Heart right ventricle (tissue), 16 donors: Measurements from ENCODE around the gene FSD1. TPM values are rescaled to one million over a fixed set of nuclear protein-coding genes. Genes with fewer than 3 reads are reported as not detected.
A peak's percentile ranks its signal among the peaks of the same experiment; 100 is the strongest.

Experiments used
- ATAC-seq, 8 donors: fragments of 200-7000 bp; cut with Tn5 transposase; one replicate each; pipeline ENCODE4 v1.9.1; 2020; ENCODE audit warnings: mild to moderate bottlenecking in 8 of 8, moderate library complexity in 8 of 8, moderate number of reproducible peaks in 1 of 8
- DNase-seq, 2 donors: peaks; one replicate each; pipeline ENCODE4 v3.0.0-alpha.2; 2020
- H3K27ac ChIP-seq, 10 donors: fragments of 200-600 bp; sonication (generic) in 2 of 10; one replicate each; pipeline versions ENCODE4 v1.5.0 to v1.8.0; 2020 to 2022; ENCODE audit warnings: mild to moderate bottlenecking in 3 of 10
- H3K27me3 ChIP-seq, 7 donors: fragments of 200-600 bp; one replicate each; pipeline ENCODE4 v1.8.0; 2021 to 2022; ENCODE audit warnings: mild to moderate bottlenecking in 2 of 7
- H3K36me3 ChIP-seq, 9 donors: fragments of 200-600 bp; sonication (generic) in 1 of 9; one replicate each; pipeline versions ENCODE4 v1.5.0 to v1.8.0; 2020 to 2022; ENCODE audit warnings: mild to moderate bottlenecking in 2 of 9
- H3K4me1 ChIP-seq, 9 donors: fragments of 200-600 bp; sonication (generic) in 1 of 9; one replicate each; pipeline versions ENCODE4 v1.5.0 to v1.8.0; 2020 to 2022; ENCODE audit warnings: mild to moderate bottlenecking in 4 of 9
- H3K4me3 ChIP-seq, 10 donors: fragments of 200-600 bp; sonication (generic) in 2 of 10; one replicate each; pipeline versions ENCODE4 v1.5.0 to v1.8.0; 2020 to 2022; ENCODE audit warnings: mild to moderate bottlenecking in 7 of 10, moderate library complexity in 2 of 10
- H3K9me3 ChIP-seq, 11 donors: fragments of 200-600 bp in 10 of 11; sonication (generic) in 2 of 11; one replicate each; pipeline versions ENCODE4 v1.5.0 to v1.8.0; 2013 to 2022; ENCODE audit warnings: mild to moderate bottlenecking in 2 of 11, control low read depth in 1 of 11, moderate library complexity in 1 of 11
- CTCF ChIP-seq, 9 donors: fragments of 200-600 bp; sonication (generic) in 2 of 9; IDR thresholded peaks; one replicate each; pipeline versions ENCODE4 v1.5.0 to v1.8.0; 2021 to 2022; ENCODE audit warnings: antibody characterized with exemption in 9 of 9, mild to moderate bottlenecking in 5 of 9, moderate library complexity in 1 of 9
- WGBS, 2 donors: extraction: QIAGEN DNeasy Blood & Tissue Kit; methylation state at CpG; one replicate each; pipeline ENCODE4 v1.1.7; 2013; ENCODE audit warnings: inconsistent platforms in 1 of 2; 5-methylcytosine and 5-hydroxymethylcytosine counted together
- intact Hi-C, 10 donors: fragments of 100-400 bp; cut with DNase I; formaldehyde crosslinking; loops; one replicate each; pipeline versions ENCODE4 v1.11.1 to v1.14.2; 2022
- polyA plus RNA-seq, 2 donors: library from polyadenylated mRNA; stranded (reverse); fragments of 200-250 nt; gene quantifications; one replicate each; pipeline ENCODE4 v1.2.3, GENCODE V29; 2013
- total RNA-seq, 10 donors: library from RNA; stranded (reverse); fragmentation: NEBNext Ultra II Directional in 3 of 10; extraction: Animal tissue kit (Norgen Biotek cat#: 25700) in 3 of 10; gene quantifications; one replicate each; pipeline versions ENCODE4 v1.2.1 to v1.2.4, GENCODE V29; 2021 to 2023
- donor health status: Arrhythmogenic right ventricular cardiomyopathy.
- donor health status: ischemic (EF 13 %, LVEDD 7.1; RV severe dilation, severe dysfunction).
- donor health status: healthy with polysubstance abuse.
- donor health status: DM: no; HTN: yes; CAD: no.
- donor health status: DM: no; HTN: no; CAD: no.
- donor health status: ischemic (EF 25% LVEDD 6.9; RV normal size, moderate dysfunction).
- donor health status: ischemic (EF 25% LVEDD 5.7; RV mildly dilated, moderate dysfunction).
- donor health status: healthy.
- donor health status: DM: yes; HTN: yes; CAD: no.
- donor health status: Ischemic cardiomyopathy.
- donor health status: ischemic (EF 35%, LVEDD 5.7; RV mildly dilated, moderate dysfunction).
- donor health status: nonischemic (EF 11% LVEDD 7.7; RV severe dilation, severe dysfunction).
- donor health status: DM: yes; HTN: yes; CAD: no.
- donor health status: PGD.
- donor health status: ischemic (EF 29% LVEDD 5.4; RV normal size, mild dysfunction).
- donor health status: nonischemic (EF 23%, LVEDD 6.1; RV moderate dilation, normal function).

The FSD1 gene
- total and polyA plus RNA-seq, 12 donors: 0.10 to 0.25 TPM; not detected in 10

GRCh38 chr19:4371247-4372164 is 67.1 kb downstream of the FSD1 start:
- no peak overlapping the region for H3K4me3 ChIP-seq
- intact Hi-C loops: loop anchor here in 2 of 10 donors (1.0 to 2.0 kb wide), 2 partner anchors 25 to 29 kb away; partner anchors contain the start of gene SH3GL1 (in 1 of the 2)
- H3K4me1 ChIP-seq: peaks cover 65 to 98% (median 92%) of the 10 kb centered on the region in 9 donors
- TF ChIP-seq CTCF (IDR thresholded peaks at IDR 0.05): no peak
- DNase-seq (no peak), ATAC-seq (no peak)
- H3K27ac ChIP-seq: peak overlapping the region in 2 of 10 donors; percentile 93 to 96
- WGBS, 2 donors: 85 to 92% methylated on average over 31 of the region's 31 CpGs
- H3K36me3 ChIP-seq: peaks cover 0 to 22% (median 0%) of the 10 kb centered on the region in 9 donors
- no peaks in the 10 kb centered on the region for H3K27me3 ChIP-seq
- no peaks in the 10 kb centered on the region for H3K9me3 ChIP-seq

GRCh38 chr19:4372165-4373012 is 68.0 kb downstream of the FSD1 start:
- 86 to 90% methylated on average over 22 of the region's 22 CpGs for WGBS, 2 donors
- Histone ChIP-seq H3K27ac (peak overlapping the region in 9 of 10 donors; percentile 75 to 96 (median 82)), H3K27me3 (no peaks in the 10 kb centered on the region), H3K9me3 (no peaks in the 10 kb centered on the region), H3K4me1 (peaks cover 70 to 100% (median 98%) of the 10 kb centered on the region in 9 donors), H3K4me3 (no peak overlapping the region), H3K36me3 (peaks cover 0 to 13% (median 0%) of the 10 kb centered on the region in 9 donors)
- ATAC-seq (no peak), DNase-seq (no peak)
- no peak for TF ChIP-seq CTCF (IDR thresholded peaks at IDR 0.05)
- intact Hi-C loops: no loop called here

GRCh38 chr19:4373013-4373367 is 68.6 kb downstream of the FSD1 start:
- H3K27me3 ChIP-seq: no peaks in the 10 kb centered on the region
- no peak overlapping the region for H3K4me3 ChIP-seq
- H3K9me3 ChIP-seq: no peaks in the 10 kb centered on the region
- TF ChIP-seq CTCF (IDR thresholded peaks at IDR 0.05): no peak
- DNase-seq (no peak), ATAC-seq (no peak)
- intact Hi-C loops: no loop called here
- WGBS, 2 donors: 91 to 93% methylated on average over 8 of the region's 8 CpGs
- peaks cover 0 to 9% (median 0%) of the 10 kb centered on the region in 9 donors for H3K36me3 ChIP-seq
- peak overlapping the region in 9 of 10 donors; percentile 75 to 96 (median 82) for H3K27ac ChIP-seq
- peaks cover 68 to 100% (median 98%) of the 10 kb centered on the region in 9 donors for H3K4me1 ChIP-seq

Other genes with a start within 250 kb of the FSD1 start
- 10 to 100 TPM; 20.3 to 40.5 (median 26.3) TPM for gene ZBTB7A, start 237.7 kb upstream of the FSD1 start, total RNA-seq
- gene ZBTB7A, start 237.7 kb upstream of the FSD1 start, polyA plus RNA-seq: 10 to 100 TPM in 1 of 2 donors, 1 to 10 TPM in 1; 9.6 to 13.2 TPM
- 100 to 1,000 TPM in 5 of 10 donors, 10 to 100 TPM in 5; 91.5 to 155 (median 101) TPM for gene MAP2K2, start 180.5 kb upstream of the FSD1 start, total RNA-seq
- 100 to 1,000 TPM; 163 to 288 TPM for gene MAP2K2, start 180.5 kb upstream of the FSD1 start, polyA plus RNA-seq
- not detected for gene CREB3L3, start 151.0 kb upstream of the FSD1 start, total RNA-seq
- gene CREB3L3, start 151.0 kb upstream of the FSD1 start, polyA plus RNA-seq: under 1 TPM in 1 of 2 donors, not detected in 1; 0.01 TPM
- 10 to 100 TPM in 8 of 10 donors, 1 to 10 TPM in 2; 7.9 to 14.6 (median 11.9) TPM for gene SIRT6, start 122.0 kb upstream of the FSD1 start, total RNA-seq
- 10 to 100 TPM; 24.1 to 26.9 TPM for gene SIRT6, start 122.0 kb upstream of the FSD1 start, polyA plus RNA-seq
- 1 to 10 TPM in 1 of 10 donors, under 1 TPM in 9; 0.12 to 1.0 (median 0.29) TPM for gene ANKRD24, start 121.9 kb upstream of the FSD1 start, total RNA-seq
- gene ANKRD24, start 121.9 kb upstream of the FSD1 start, polyA plus RNA-seq: under 1 TPM; 0.14 to 0.66 TPM
- 1 to 10 TPM in 2 of 10 donors, under 1 TPM in 4, not detected in 4; 0.49 to 2.2 (median 0.81) TPM for gene EBI3, start 75.1 kb upstream of the FSD1 start, total RNA-seq
- 1 to 10 TPM in 1 of 2 donors, under 1 TPM in 1; 0.73 to 2.4 TPM for gene EBI3, start 75.1 kb upstream of the FSD1 start, polyA plus RNA-seq
- 10 to 100 TPM in 6 of 10 donors, 1 to 10 TPM in 4; 7.9 to 11.9 (median 10.4) TPM for gene YJU2, start 57.5 kb upstream of the FSD1 start, total RNA-seq
- gene YJU2, start 57.5 kb upstream of the FSD1 start, polyA plus RNA-seq: 10 to 100 TPM; 29.2 to 32.8 TPM
- under 1 TPM in 3 of 10 donors, not detected in 7; 0.17 to 0.37 (median 0.30) TPM for gene SHD, start 25.3 kb upstream of the FSD1 start, total RNA-seq
- under 1 TPM in 1 of 2 donors, not detected in 1; 0.03 TPM for gene SHD, start 25.3 kb upstream of the FSD1 start, polyA plus RNA-seq
- gene TMIGD2, start 2.2 kb upstream of the FSD1 start, total RNA-seq: under 1 TPM in 1 of 10 donors, not detected in 9; 0.35 TPM
- gene TMIGD2, start 2.2 kb upstream of the FSD1 start, polyA plus RNA-seq: under 1 TPM in 1 of 2 donors, not detected in 1; 0.07 TPM
- 1 to 10 TPM in 9 of 10 donors, under 1 TPM in 1; 0.56 to 9.1 (median 2.6) TPM for gene STAP2, start 34.2 kb downstream of the FSD1 start, total RNA-seq
- gene STAP2, start 34.2 kb downstream of the FSD1 start, polyA plus RNA-seq: 1 to 10 TPM; 2.1 to 2.2 TPM
- gene MPND, start 39.0 kb downstream of the FSD1 start, total RNA-seq: 10 to 100 TPM; 18.7 to 26.6 (median 20.9) TPM
- 10 to 100 TPM; 15.2 to 25.2 TPM for gene MPND, start 39.0 kb downstream of the FSD1 start, polyA plus RNA-seq
- 10 to 100 TPM; 13.1 to 33.4 (median 17.6) TPM for gene SH3GL1, start 95.9 kb downstream of the FSD1 start, total RNA-seq
- 10 to 100 TPM; 20.1 to 41.8 TPM for gene SH3GL1, start 95.9 kb downstream of the FSD1 start, polyA plus RNA-seq
- gene CHAF1A, start 98.0 kb downstream of the FSD1 start, total RNA-seq: 1 to 10 TPM; 4.5 to 8.7 (median 6.6) TPM
- 1 to 10 TPM; 4.2 to 4.4 TPM for gene CHAF1A, start 98.0 kb downstream of the FSD1 start, polyA plus RNA-seq
- gene UBXN6, start 153.2 kb downstream of the FSD1 start, total RNA-seq: 100 to 1,000 TPM in 9 of 10 donors, 10 to 100 TPM in 1; 90.6 to 123 (median 104) TPM
- gene UBXN6, start 153.2 kb downstream of the FSD1 start, polyA plus RNA-seq: 100 to 1,000 TPM; 127 to 131 TPM
- gene HDGFL2, start 167.7 kb downstream of the FSD1 start, total RNA-seq: 10 to 100 TPM; 20.5 to 39.0 (median 26.7) TPM
- gene HDGFL2, start 167.7 kb downstream of the FSD1 start, polyA plus RNA-seq: 10 to 100 TPM; 32.9 to 40.9 TPM
- gene PLIN4, start 213.9 kb downstream of the FSD1 start, total RNA-seq: 100 to 1,000 TPM; 143 to 416 (median 198) TPM
- gene PLIN4, start 213.9 kb downstream of the FSD1 start, polyA plus RNA-seq: 100 to 1,000 TPM in 1 of 2 donors, 10 to 100 TPM in 1; 42.0 to 225 TPM
- 100 to 1,000 TPM in 1 of 10 donors, 10 to 100 TPM in 9; 33.6 to 144 (median 45.7) TPM for gene PLIN5, start 230.6 kb downstream of the FSD1 start, total RNA-seq
- 100 to 1,000 TPM in 1 of 2 donors, 10 to 100 TPM in 1; 25.7 to 149 TPM for gene PLIN5, start 230.6 kb downstream of the FSD1 start, polyA plus RNA-seq
- gene LRG1, start 235.4 kb downstream of the FSD1 start, total RNA-seq: 1 to 10 TPM in 1 of 10 donors, under 1 TPM in 9; 0.06 to 1.3 (median 0.31) TPM
- gene LRG1, start 235.4 kb downstream of the FSD1 start, polyA plus RNA-seq: under 1 TPM; 0.15 to 0.29 TPM